Activated T-helper 2 cell treated with anti-CD3 and anti-CD28 coated beads, Interferon-gamma antibody, Interleukin-2, Interleukin-4, amounts not matched to agents 10 μg/mL and 5 μg/mL and 100 μg/mL, durations not matched to agents 14 hours and 24 hours and 36 hours (primary cell): ENCODE results near the gene MAPK12. TPM values are rescaled to one million over a fixed set of nuclear protein-coding genes. Genes with fewer than 3 reads are reported as not detected.

ENCODE experiments used
- DNase-seq: peaks from one replicate; pipeline ENCODE4 v3.0.0; 2021; ENCODE audit warnings: low spot score
- H3K27ac Mint-ChIP-seq: one replicate; pipeline ENCODE4 v1.8.0; 2021; ENCODE audit warnings: mixed read lengths
- H3K27me3 Mint-ChIP-seq: one replicate; pipeline ENCODE4 v1.8.0; 2021; ENCODE audit warnings: low read depth, mixed read lengths
- H3K36me3 Mint-ChIP-seq: one replicate; pipeline ENCODE4 v1.8.0; 2021; ENCODE audit warnings: low read depth, mixed read lengths
- H3K4me1 Mint-ChIP-seq: one replicate; pipeline ENCODE4 v1.8.0; 2021; ENCODE audit warnings: low read depth, mixed read lengths
- H3K4me3 Mint-ChIP-seq: one replicate; pipeline ENCODE4 v1.8.0; 2021; ENCODE audit warnings: low read depth, mild to moderate bottlenecking, moderate library complexity, mixed read lengths
- H3K9me3 Mint-ChIP-seq: one replicate; pipeline ENCODE4 v1.8.0; 2021; ENCODE audit warnings: mixed read lengths
- intact Hi-C: fragments of 100-400 bp; cut with micrococcal nuclease; formaldehyde crosslinking; loops from one replicate; pipeline ENCODE4 v1.15.1; 2023
- total RNA-seq: library from RNA; stranded (reverse); gene quantifications from 2 replicates; pipeline ENCODE4 v1.2.3, GENCODE V29; 2022

MAPK12 gene
- total RNA-seq, 1 donor from 2014 or later, result 16.3 TPM

GRCh38 chr22:50296658-50297490 is 35.4 kb upstream of the MAPK12 start:
- H3K27me3 Mint-ChIP-seq, result peaks cover 12% of the 10 kb centered on the region
- no peak for DNase-seq
- no peaks in the 10 kb centered on the region for H3K4me1 Mint-ChIP-seq
- H3K4me3 Mint-ChIP-seq, result no peak overlapping the region
- no peak overlapping the region for H3K27ac Mint-ChIP-seq
- H3K9me3 Mint-ChIP-seq, result no peaks in the 10 kb centered on the region
- H3K36me3 Mint-ChIP-seq, result no peaks in the 10 kb centered on the region
- intact Hi-C loops, result no loop called here

GRCh38 chr22:50294319-50294656 is 32.8 kb upstream of the MAPK12 start:
- H3K4me1 Mint-ChIP-seq, result no peaks in the 10 kb centered on the region
- H3K9me3 Mint-ChIP-seq, result no peaks in the 10 kb centered on the region
- H3K27me3 Mint-ChIP-seq, result peaks cover 13% of the 10 kb centered on the region
- intact Hi-C loops, result no loop called here
- H3K4me3 Mint-ChIP-seq, result no peak overlapping the region
- no peak for DNase-seq
- H3K36me3 Mint-ChIP-seq, result no peaks in the 10 kb centered on the region
- no peak overlapping the region for H3K27ac Mint-ChIP-seq

- H3K27ac Mint-ChIP-seq, result no peak overlapping the region
- intact Hi-C loops, result no loop called here
- no peak for DNase-seq
- no peaks in the 10 kb centered on the region for H3K36me3 Mint-ChIP-seq
- H3K4me1 Mint-ChIP-seq, result no peaks in the 10 kb centered on the region
- H3K9me3 Mint-ChIP-seq, result no peaks in the 10 kb centered on the region
- no peak overlapping the region for H3K4me3 Mint-ChIP-seq
- H3K27me3 Mint-ChIP-seq, result peaks cover 13% of the 10 kb centered on the region
Observed at GRCh38 chr22:50293441-50294318, 32.2 kb upstream of the MAPK12 start.

GRCh38 chr22:50292643-50293440 is 31.4 kb upstream of the MAPK12 start:
- intact Hi-C loops, result no loop called here
- Mint-ChIP-seq H3K4me3 (no peak overlapping the region), H3K27me3 (peaks cover 13% of the 10 kb centered on the region), H3K4me1 (no peaks in the 10 kb centered on the region), H3K9me3 (no peaks in the 10 kb centered on the region), H3K36me3 (no peaks in the 10 kb centered on the region), H3K27ac (no peak overlapping the region)
- DNase-seq, result no peak

GRCh38 chr22:50289942-50290630 is 28.6 kb upstream of the MAPK12 start:
- intact Hi-C loops, result no loop called here
- no peak for DNase-seq
- H3K27ac Mint-ChIP-seq, result no peak overlapping the region
- H3K4me3 Mint-ChIP-seq, result no peak overlapping the region
- H3K4me1 Mint-ChIP-seq, result no peaks in the 10 kb centered on the region
- H3K36me3 Mint-ChIP-seq, result no peaks in the 10 kb centered on the region
- H3K9me3 Mint-ChIP-seq, result no peaks in the 10 kb centered on the region
- H3K27me3 Mint-ChIP-seq, result peaks cover 13% of the 10 kb centered on the region

- H3K27ac Mint-ChIP-seq, result no peak overlapping the region
- H3K4me3 Mint-ChIP-seq, result no peak overlapping the region
- no peak for DNase-seq
- intact Hi-C loops, result no loop called here
- no peaks in the 10 kb centered on the region for H3K4me1 Mint-ChIP-seq
- H3K9me3 Mint-ChIP-seq, result no peaks in the 10 kb centered on the region
- H3K27me3 Mint-ChIP-seq, result peaks cover 11% of the 10 kb centered on the region
- no peaks in the 10 kb centered on the region for H3K36me3 Mint-ChIP-seq
Observed at GRCh38 chr22:50289151-50289941, 27.9 kb upstream of the MAPK12 start.

GRCh38 chr22:50287731-50288130 is 26.2 kb upstream of the MAPK12 start:
- Mint-ChIP-seq H3K27me3 (peaks cover 7% of the 10 kb centered on the region), H3K9me3 (no peaks in the 10 kb centered on the region), H3K4me3 (no peak overlapping the region), H3K27ac (no peak overlapping the region), H3K36me3 (no peaks in the 10 kb centered on the region), H3K4me1 (no peaks in the 10 kb centered on the region)
- intact Hi-C loops, result no loop called here
- no peak for DNase-seq

- Mint-ChIP-seq H3K4me1 (no peaks in the 10 kb centered on the region), H3K9me3 (no peaks in the 10 kb centered on the region), H3K27ac (no peak overlapping the region), H3K27me3 (peaks cover under 1% of the 10 kb centered on the region), H3K4me3 (no peak overlapping the region), H3K36me3 (no peaks in the 10 kb centered on the region)
- intact Hi-C loops, result no loop called here
- DNase-seq, result no peak
Observed at GRCh38 chr22:50286701-50287318, 25.3 kb upstream of the MAPK12 start.

GRCh38 chr22:50286275-50286674 is 24.8 kb upstream of the MAPK12 start:
- no peak overlapping the region for H3K27ac Mint-ChIP-seq
- intact Hi-C loops, result no loop called here

GRCh38 chr22:50285568-50286229 is 24.2 kb upstream of the MAPK12 start:
- no peak for DNase-seq
- Mint-ChIP-seq H3K4me3 (no peak overlapping the region), H3K27ac (no peak overlapping the region), H3K4me1 (no peaks in the 10 kb centered on the region), H3K36me3 (no peaks in the 10 kb centered on the region), H3K27me3 (no peaks in the 10 kb centered on the region), H3K9me3 (no peaks in the 10 kb centered on the region)
- intact Hi-C loops, result no loop called here

More at GRCh38 chr22:50286275-50286674, 24.8 kb upstream of the MAPK12 start:
- Mint-ChIP-seq H3K27me3 (no peaks in the 10 kb centered on the region), H3K4me1 (no peaks in the 10 kb centered on the region), H3K9me3 (no peaks in the 10 kb centered on the region), H3K36me3 (no peaks in the 10 kb centered on the region), H3K4me3 (no peak overlapping the region)
- DNase-seq, result no peak

GRCh38 chr22:50284479-50284878 is 23.0 kb upstream of the MAPK12 start:
- DNase-seq, result no peak
- Mint-ChIP-seq H3K4me3 (no peak overlapping the region), H3K27me3 (no peaks in the 10 kb centered on the region), H3K4me1 (no peaks in the 10 kb centered on the region), H3K9me3 (no peaks in the 10 kb centered on the region), H3K27ac (no peak overlapping the region), H3K36me3 (no peaks in the 10 kb centered on the region)
- intact Hi-C loops, result no loop called here
